Activated T-cell treated with anti-CD3 and anti-CD28 coated beads for 48 hours (primary cell): Measurements from ENCODE around the gene EBNA1BP2.
"Not testable (repeated sequence)": the region's sequence is repeated elsewhere in the genome, so short reads cannot be mapped to it uniquely, and the experiment has no call there.

Source experiments
- DNase-seq: peaks from one replicate; pipeline ENCODE4 v3.0.0-alpha.2; 2020; ENCODE audit warnings: low read depth

EBNA1BP2 gene

GRCh38 chr1:43119928-43120586, 52.0 kb downstream of the EBNA1BP2 start:
- not testable (repeated sequence) for DNase-seq
